Fibroblast of the conjunctiva (primary cell): ENCODE measurements around the gene GNG13.
"Not testable (repeated sequence)": the region's sequence is repeated elsewhere in the genome, so short reads cannot be mapped to it uniquely, and the experiment has no call there.

Experiments used
- DNase-seq: peaks from one replicate; pipeline ENCODE4 v3.0.0-alpha.2; 2010; ENCODE audit warnings: low read depth

The GNG13 gene

GRCh38 chr16:761625-762513 lies 38.7 kb downstream of the GNG13 start:
- no peak for DNase-seq

GRCh38 chr16:760545-761343 lies 39.8 kb downstream of the GNG13 start, which contains the start of gene MSLN:
Gene MSLN (plus strand): TSS chr16:760734. CDS start chr16:762681, 1,947 bp downstream.
- no peak for DNase-seq

- DNase-seq, result no peak
Measured at GRCh38 chr16:760065-760464, 40.5 kb downstream of the GNG13 start.

GRCh38 chr16:759110-759910 lies 41.2 kb downstream of the GNG13 start:
- DNase-seq, result no peak

- DNase-seq, result no peak
Measured at GRCh38 chr16:756428-756827, 44.1 kb downstream of the GNG13 start.

- DNase-seq, result no peak
Measured at GRCh38 chr16:754656-755055, 45.9 kb downstream of the GNG13 start.

- not testable (repeated sequence) for DNase-seq
Measured at GRCh38 chr16:754121-754607, 46.4 kb downstream of the GNG13 start.

GRCh38 chr16:752007-752312 lies 48.6 kb downstream of the GNG13 start:
- DNase-seq, result no peak

- no peak for DNase-seq
Measured at GRCh38 chr16:751152-752006, 49.2 kb downstream of the GNG13 start.

GRCh38 chr16:750485-750884 lies 50.0 kb downstream of the GNG13 start:
- DNase-seq, result no peak

GRCh38 chr16:749010-749409 lies 51.5 kb downstream of the GNG13 start:
- no peak for DNase-seq
